Spleen (tissue), 7 donors: Measurements from ENCODE around the gene RNF114.

ENCODE experiments used
- CTCF ChIP-seq, 11 experiments: fragments of 200-600 bp in 7 of 11; fragments of 450-650 bp in 4 of 11; sonication (generic) in 4 of 11; IDR thresholded peaks in 8 of 11; conservative IDR thresholded peaks in 3 of 11; 1 replicate in 7 of 11; 2 replicates in 4 of 11; pipeline versions ENCODE4 v1.4.0 to v1.8.0; 2016 to 2021; ENCODE audit warnings: antibody characterized with exemption in 11 of 11, inconsistent platforms in 4 of 11, mild to moderate bottlenecking in 1 of 11
- POLR2A ChIP-seq, 3 donors: fragments of 450-650 bp; IDR thresholded peaks; one replicate each; pipeline ENCODE4 v1.5.1; 2017; ENCODE audit warnings: antibody characterized with exemption in 3 of 3, mild to moderate bottlenecking in 1 of 3
- POLR2AphosphoS5 ChIP-seq, 3 donors: sonication (generic); formaldehyde crosslinking; IDR thresholded peaks; one replicate each; pipeline ENCODE4 v1.5.1; 2017; ENCODE audit warnings: antibody characterized with exemption in 3 of 3
- donor health status: DM: no; HTN: no; CAD: no; lungs with moderate emphysema.
- donor health status: DM: no; HTN: no; CAD: no.
- donor health status: DM: no; HTN: no; CAD: no.

- TF ChIP-seq CTCF (IDR thresholded peaks at IDR 0.05 in 8 of 11, conservative IDR thresholded peaks at IDR 0.05 in 3 of 11) (no peak), POLR2A (IDR thresholded peaks at IDR 0.05) (no peak), POLR2AphosphoS5 (IDR thresholded peaks at IDR 0.05) (no peak)
Measured at GRCh38 chr20:49983848-49984408, 47.7 kb downstream of the RNF114 start.
